Nucleus accumbens (tissue), 56 donors: ENCODE results near the gene GPRIN2.
"Not testable (repeated sequence)": the region's sequence is repeated elsewhere in the genome, so short reads cannot be mapped to it uniquely, and the experiment has no call there.

Source experiments
- DNase-seq, 56 donors: peaks; one replicate each; lab custom pipeline; 2025; lab: John Stamatoyannopoulos, UW

Gene GPRIN2

DNA sequence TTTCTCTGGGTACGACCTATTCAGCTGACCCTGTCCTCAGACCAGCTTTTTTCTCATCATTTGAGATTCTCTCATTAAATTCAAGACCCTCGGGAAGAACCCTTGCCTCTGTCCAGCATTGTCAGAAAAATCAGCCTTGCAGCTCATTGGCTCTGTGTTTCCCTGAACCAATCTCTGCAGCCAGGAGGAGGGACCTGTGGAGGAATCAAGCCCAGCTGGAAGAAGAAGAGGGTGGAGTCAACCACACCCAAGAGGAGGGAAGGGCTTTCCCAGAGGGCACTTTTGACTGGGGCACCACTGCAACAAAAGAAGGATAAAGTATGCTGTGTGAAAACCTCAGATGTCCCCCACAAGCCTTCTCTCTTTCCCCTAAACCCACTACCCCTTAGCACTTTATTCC lies 14.2 kb upstream of the GPRIN2 start:
- not testable (repeated sequence) for DNase-seq

GRCh38 chr10:46567151-46567550 lies 10.7 kb upstream of the GPRIN2 start:
- not testable (repeated sequence) for DNase-seq

DNA sequence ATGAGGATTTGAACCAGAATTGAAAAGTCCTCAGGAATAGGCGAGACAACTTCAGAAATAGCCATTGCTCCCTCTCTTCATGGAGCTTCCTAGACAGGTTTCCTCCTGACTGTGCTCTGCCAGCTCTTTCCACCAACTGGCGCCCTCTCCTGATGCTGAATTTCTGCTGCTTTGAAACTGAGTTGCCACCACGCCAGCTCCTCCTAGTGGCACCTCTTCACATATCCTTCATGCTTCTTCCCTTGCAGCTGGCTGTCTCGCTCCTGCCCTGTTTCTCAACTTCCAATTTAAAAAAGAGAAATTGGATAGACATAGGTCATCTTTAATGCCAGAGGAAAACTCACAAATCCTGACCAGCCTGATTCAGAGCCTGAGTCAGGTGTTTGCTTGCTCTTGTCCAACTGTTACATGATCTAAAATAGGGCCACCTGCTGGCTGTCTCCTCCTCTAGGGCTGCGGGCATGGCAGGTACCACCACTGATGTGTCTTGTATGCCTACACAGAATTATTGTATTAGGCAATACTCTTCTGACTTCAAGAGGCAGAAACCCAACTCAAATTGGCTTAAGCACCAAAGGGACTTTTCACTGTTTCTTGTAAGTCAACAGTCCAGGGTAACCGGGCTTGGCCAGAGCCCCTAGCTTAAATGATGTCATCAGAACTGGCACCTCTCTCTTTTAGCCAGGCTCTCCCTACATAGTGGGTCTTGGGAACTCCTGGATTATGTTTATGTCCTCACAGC lies 9.3 kb upstream of the GPRIN2 start:
- DNase-seq: peak in 34 of 56 donors; percentile 16 to 86 (median 48)

- no peak for DNase-seq
Observed at GRCh38 chr10:46560952-46561351, 4.5 kb upstream of the GPRIN2 start.

GRCh38 chr10:46560381-46560780 lies 3.9 kb upstream of the GPRIN2 start:
- DNase-seq: no peak

DNA sequence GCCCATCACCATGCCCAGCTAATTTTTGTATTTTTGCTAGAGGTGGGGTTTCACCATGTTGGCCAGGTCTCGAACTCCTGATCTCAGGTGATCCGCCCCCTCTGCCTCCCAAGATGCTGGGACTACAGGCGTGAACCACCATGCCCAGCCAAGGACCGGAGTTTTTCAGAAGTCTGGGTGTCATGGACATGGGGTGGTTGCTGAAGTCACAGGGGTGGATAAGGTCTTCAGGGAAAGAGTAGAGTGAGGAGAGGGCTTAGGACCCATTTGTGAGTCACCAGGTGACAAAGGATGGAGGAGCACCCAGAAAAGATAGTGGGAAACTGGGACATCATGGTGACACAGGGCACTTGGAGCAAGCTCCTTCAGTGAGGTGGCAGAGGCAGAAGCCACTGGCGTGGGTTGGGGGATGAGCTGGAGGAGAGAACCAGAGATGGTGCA lies 2.8 kb upstream of the GPRIN2 start:
- no peak for DNase-seq

DNA sequence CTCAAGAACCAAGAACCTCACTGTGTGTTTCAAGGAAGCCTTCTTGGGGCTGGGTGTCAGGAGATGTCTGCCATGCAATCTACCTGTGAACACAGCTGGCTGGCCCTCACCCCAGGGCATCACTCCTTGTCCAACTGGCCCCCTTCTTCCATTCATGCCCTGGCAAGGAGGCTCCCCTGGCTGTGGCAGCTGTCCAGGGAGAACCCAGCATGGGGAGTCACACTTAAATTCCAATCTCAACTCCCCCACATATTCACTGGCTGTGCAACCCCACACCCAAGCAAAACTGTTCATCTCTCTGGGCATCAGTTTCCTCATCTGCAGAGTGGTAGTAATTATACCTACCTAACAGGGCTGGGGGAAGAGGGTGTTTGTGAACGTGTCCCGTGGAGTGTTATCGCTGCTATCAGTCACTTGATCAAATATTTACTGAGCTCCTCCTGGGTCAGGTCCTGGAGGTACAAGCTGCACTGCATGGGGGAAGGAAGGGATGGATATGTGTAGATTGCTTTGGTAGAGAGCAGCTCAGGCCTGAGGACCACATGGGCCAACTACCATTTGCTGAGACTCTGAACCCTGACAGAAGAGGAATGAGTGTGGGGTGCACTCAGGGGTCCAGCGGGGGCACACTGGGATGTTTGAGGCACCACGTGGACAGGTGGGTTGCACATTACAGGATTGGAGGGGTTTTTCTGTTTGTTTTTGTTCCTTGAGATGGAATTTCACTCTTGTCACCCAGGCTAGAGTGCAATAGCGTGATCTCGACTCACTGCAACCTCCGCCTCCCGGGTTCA lies 2.1 kb upstream of the GPRIN2 start:
- DNase-seq: no peak

- no peak for DNase-seq
Observed at GRCh38 chr10:46558122-46558391, 1.6 kb upstream of the GPRIN2 start.

DNA sequence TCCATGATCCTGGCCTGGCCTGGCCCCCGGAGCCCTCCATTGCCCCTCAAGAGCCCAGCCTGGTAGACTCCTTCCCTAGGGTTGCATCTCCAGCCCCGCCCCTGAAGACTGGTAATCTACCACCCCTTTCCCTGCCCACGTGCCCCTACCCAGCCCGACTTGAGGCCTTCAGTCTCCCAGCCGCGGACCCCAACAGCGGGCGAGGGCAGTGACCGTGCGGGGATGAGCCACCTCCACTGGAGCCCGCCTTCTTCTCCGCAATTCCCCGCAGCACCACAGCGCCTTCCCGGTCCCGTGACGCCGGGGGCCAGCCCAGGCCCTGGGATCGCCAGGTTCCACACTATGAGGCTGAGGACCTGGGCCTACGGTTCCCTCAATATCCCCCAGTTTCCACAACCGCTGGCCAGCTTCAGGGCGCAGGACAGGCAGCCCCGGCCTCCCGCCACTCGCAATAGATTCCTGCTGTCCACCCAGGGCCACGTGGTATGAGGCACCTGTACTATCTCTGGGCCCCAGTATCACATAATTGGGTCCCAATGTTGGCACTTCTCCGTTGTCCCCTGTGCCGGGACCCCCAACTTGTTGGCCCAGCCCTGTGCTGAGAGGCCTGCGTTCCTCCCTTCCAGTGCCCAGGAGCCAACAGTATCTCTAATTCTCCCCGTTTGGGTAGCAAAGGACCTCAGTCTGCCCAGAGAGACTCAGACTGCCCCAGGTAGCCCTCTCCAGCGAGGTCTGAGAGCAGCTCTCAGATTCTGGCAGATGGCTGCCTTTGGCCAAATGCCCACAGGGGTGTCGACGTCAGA lies 1.1 kb upstream of the GPRIN2 start:
- DNase-seq: no peak

- DNase-seq: no peak
Observed at GRCh38 chr10:46555713-46556514, 544 bp downstream of the GPRIN2 start.

DNA sequence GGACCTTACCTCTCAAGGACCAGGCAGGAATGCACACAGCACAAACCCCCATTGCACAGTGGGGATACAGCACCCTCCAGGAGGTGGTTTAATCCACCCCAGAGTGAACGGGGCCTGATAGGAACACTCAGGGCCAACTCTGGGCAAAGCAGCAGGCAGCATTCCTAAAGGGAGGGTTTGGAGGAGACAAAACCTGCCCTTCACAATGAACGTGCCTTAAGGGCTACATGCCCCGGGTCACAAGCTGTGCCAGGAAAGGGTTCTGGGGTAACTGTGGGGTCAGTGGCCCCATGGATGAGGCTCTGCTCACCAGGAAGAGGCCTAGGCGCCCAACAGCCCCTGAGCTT lies 1.1 kb downstream of the GPRIN2 start:
- DNase-seq: no peak

- DNase-seq: no peak
Observed at GRCh38 chr10:46554166-46554781, 2.2 kb downstream of the GPRIN2 start.

DNA sequence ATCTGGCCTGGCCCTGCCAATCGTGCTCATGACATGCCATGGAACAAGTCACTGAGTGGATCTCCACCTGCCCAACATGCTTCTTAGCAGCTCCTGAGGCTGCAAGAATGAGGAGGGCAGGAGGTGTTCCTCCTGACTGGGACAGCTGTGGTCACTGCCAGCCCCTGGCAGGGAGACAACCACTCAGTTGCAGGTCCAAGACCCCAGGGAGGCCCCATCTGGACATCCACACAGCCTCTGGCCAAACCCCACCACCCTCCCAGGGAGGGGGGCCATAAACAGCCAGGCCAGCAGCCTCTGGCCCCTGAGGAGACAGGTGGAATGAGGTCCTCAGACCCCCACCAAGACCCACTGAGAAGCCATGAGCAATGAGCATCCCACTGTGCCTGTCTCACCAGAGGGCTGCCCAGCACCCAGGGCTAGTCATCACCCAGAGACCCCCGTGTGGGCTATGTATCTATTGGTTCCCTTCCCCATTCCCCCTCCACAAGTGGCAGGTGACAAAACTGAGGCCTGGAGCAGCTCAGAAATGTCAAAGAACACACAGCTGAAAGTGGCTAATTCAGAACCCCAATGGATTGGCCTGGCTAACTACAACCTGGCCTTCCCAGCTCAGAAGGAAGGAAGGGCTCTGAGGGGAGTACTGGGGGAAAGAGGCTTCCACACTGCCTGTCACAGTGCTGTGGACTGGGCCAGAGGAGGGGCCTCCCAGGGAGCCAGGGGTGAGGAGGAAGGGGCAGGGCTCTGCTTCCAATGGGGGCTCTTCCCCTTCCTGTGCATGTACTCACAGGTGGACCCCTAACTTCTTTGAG lies 3.0 kb downstream of the GPRIN2 start:
- no peak for DNase-seq

GRCh38 chr10:46552526-46553237 lies 3.8 kb downstream of the GPRIN2 start:
- no peak for DNase-seq

- DNase-seq: no peak
Observed at GRCh38 chr10:46551701-46552525, 4.5 kb downstream of the GPRIN2 start.

DNA sequence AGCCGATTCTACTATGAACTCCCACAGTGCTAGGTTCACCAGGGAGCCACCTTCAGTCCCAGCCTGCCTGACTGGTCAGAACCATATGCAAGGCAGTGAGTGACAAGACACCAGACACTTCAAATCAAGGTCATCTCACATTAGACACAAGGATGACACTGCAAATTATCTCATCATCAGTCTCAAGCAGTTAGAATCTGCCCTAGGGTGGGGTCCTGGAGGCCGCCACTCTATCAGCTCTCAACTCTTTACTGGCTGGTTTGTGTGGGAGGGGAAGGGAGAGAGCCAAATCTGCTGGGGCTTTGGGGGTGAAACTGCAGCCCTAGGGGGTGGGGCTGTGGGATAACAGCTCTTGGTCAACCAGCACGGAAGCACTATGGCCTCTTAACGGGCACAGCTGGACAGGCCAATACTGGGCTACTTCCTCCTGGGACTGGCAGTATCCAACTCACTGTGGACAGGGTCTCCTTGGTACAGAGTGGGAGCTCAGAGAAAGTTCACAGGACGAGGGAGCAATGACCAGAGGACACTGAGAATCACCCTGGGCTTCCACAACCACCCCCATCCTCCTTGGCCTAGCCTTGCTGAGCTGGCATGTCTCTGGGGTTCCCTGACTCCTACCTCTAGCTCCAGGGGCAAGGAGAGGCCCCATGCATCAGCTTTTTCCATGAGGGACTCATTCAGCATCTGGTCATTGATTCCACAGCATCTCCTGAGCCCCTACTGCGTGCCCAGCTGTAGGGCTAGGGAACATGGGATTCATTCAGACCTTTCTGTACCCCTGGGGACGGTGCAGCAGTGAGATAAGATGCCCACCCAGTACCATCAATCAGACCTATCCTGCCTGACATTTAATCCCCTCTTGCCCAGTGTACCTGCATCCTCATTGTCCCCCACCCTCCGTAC lies 5.4 kb downstream of the GPRIN2 start:
- DNase-seq: no peak
